HG03432 (cell line): ENCODE results near the gene WNK4.
"Not testable (repeated sequence)": the region's sequence is repeated elsewhere in the genome, so short reads cannot be mapped to it uniquely, and the experiment has no call there.

Source experiments
- ATAC-seq: cut with Tn5 transposase; IDR thresholded peaks from one replicate; pipeline ENCODE4 v1.9.1; 2021; ENCODE audit warnings: mild to moderate bottlenecking, moderate library complexity; ENCODE audit not compliant: unreplicated experiment

The WNK4 gene

DNA sequence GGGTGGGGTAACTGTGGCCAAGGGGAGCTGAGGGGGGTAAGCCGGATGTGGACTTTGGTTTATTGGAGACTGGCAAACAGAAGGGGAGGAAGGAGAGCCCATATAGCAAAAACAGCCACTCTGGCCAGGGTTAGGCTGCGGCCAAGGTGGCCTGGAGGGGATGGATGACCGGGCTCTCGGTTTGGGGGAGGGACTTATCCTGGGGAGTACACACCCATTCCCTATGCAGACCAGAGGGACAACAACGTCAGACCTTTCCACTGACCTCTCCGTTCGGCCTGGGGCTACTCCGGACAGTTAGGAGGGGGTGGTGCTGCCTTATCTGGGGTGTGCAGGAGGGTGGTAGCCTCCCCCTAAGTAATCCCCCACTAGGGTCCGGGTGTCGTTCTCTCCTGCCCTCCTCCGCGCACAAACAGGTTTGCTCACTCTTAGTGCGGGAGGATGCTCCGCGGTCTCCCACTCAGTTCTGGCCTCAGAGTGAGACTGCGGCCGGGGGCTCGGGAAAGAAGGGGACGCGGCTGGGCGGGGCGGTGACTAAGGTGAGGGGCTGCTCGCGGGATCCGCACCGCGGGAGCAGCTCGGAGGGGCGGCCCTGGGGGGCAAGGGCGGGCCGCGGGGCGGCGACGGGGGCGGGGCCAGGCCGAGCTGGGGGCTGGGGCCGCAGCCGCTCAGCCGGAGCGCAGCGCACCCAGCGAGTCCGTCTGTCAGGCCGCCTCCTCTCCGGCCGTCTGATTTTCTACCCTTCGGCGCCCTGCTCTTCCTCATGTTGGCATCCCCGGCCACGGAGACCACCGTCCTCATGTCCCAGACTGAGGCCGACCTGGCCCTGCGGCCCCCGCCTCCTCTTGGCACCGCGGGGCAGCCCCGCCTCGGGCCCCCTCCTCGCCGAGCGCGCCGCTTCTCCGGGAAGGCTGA is at the start of gene WNK4:
Gene WNK4, plus strand, starts transcription at position 675 of the 915 bp plus-strand sequence. Its CDS starts 89 bp downstream, at position 764.
- ATAC-seq = no peak

- ATAC-seq = no peak
Measured at GRCh38 chr17:42740699-42741098, 39.7 kb upstream of the WNK4 start.

DNA sequence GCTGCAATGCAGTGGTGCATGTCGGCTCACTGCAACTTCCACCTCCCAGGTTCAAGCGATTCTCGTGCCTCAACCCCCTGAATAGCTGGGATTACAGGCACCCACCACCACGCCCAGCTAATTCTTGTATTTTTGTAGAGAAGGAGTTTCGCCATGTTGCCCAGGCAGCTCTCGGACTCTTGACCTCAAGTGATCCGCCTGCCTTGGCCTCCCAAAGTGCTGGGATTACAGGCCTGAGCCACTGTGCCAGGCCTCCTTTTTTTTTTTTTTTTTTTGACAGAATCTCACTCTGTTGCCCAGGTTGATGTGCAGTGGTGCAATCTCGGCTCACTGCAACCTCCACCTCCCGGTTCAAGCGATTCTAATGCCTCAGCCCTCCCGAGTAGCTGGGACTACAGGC is 37.5 kb upstream of the WNK4 start:
- ATAC-seq = not testable (repeated sequence)

DNA sequence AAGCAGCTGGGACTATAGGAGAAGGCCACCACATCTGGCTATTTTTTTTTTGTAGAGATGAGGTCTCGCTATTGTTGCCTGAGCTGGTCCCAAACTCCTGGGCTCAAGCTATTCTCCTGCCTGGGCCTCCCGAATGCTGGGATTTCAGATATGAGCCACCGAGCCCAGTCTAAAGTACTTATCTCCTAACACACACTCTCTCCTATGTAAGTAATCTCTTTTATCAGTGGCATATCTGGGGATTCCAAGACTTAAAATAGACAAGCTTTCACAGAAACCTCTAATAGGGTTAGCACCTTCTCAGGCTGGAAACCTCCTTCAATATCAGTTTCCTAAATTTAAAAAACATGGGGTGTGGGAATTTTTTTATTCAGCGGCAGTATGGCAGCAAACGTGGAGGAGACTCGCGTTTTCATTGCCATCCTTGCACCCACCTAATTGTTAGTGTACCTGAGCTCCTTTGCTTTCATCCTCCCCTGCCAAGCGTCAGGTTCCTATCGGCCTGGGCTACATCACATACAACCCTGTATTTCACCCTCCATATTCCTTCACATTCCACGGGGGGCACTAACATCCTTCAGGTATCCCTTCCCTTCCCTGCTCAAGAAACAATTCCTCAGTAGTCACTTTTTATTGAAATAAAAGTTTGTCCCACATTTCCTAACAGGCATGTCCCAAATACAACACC is 36.7 kb upstream of the WNK4 start:
- ATAC-seq = no peak

- ATAC-seq = peak; percentile 62
Measured at GRCh38 chr17:42744283-42744805, 36.1 kb upstream of the WNK4 start.

DNA sequence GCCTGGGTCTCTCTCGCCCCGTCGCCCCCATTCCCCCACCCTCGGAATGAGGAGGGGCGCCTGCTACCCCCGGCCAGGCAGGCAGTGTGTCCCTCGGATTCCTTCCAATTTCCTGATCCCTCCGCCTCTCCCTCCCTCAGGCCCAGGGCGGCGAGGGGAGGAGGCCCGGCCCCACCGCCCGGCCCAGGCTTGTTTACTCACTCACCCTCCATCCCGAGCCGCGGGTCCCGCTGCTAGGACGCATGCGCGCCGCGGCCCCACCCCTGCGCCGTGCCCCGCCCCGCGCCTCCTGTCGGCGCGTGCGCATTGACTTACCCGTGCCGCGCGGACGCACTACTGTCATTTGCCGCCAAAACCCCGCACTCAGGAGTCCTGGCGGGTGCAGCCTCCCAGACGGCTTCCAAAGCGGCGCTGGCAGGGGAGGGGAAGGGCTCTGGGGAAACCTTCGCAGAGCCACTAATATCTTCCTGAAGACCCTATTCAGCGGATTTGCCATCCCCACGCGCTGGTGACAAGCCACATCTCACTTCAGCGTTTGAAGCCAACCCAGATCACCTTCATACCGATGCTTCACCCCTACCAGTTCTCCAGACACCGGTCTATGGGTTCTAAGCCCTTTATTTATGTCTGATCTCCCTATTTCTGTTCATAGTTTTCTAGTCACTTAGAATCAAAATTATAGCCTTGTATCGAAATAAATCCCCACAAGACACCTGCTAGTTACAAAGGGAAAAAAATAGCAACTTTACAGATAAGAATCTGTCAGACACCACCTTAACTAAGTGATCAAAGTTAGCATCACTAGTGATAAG is 35.4 kb upstream of the WNK4 start, which contains the start of gene EZH1:
Gene EZH1, minus strand, starts transcription at position 235 of the 812 bp plus-strand sequence. CDS start 16,099 bp downstream, outside the sequence.
- ATAC-seq = peak; percentile 86

GRCh38 chr17:42748202-42748907 is 32.1 kb upstream of the WNK4 start:
- no peak for ATAC-seq

- ATAC-seq = no peak
Measured at GRCh38 chr17:42748908-42749798, 31.3 kb upstream of the WNK4 start.

GRCh38 chr17:42750739-42751344 is 29.6 kb upstream of the WNK4 start:
- no peak for ATAC-seq

GRCh38 chr17:42751628-42752027 is 28.8 kb upstream of the WNK4 start:
- no peak for ATAC-seq

DNA sequence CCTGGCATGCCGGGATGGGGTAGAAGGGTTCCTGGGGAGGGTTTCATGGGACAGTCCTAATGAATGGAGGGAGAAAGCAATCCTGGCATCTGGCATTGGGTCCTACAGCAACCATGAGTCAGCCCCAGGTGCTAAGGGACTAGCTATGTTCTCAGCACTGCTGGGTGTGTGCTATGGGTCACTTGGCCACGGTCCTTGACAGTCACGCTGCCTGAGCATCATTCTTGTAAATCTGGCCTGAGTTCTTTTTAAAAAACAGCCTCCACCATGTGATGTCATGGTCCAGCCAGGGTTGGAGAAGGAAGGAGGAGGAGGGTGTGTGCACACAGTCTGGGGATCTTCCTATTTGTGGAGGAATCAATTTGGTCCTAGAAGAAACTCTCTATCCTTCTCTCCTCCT is 25.6 kb upstream of the WNK4 start:
- ATAC-seq = no peak

- ATAC-seq = peak; percentile 60
Measured at GRCh38 chr17:42759982-42760651, 20.3 kb upstream of the WNK4 start.

DNA sequence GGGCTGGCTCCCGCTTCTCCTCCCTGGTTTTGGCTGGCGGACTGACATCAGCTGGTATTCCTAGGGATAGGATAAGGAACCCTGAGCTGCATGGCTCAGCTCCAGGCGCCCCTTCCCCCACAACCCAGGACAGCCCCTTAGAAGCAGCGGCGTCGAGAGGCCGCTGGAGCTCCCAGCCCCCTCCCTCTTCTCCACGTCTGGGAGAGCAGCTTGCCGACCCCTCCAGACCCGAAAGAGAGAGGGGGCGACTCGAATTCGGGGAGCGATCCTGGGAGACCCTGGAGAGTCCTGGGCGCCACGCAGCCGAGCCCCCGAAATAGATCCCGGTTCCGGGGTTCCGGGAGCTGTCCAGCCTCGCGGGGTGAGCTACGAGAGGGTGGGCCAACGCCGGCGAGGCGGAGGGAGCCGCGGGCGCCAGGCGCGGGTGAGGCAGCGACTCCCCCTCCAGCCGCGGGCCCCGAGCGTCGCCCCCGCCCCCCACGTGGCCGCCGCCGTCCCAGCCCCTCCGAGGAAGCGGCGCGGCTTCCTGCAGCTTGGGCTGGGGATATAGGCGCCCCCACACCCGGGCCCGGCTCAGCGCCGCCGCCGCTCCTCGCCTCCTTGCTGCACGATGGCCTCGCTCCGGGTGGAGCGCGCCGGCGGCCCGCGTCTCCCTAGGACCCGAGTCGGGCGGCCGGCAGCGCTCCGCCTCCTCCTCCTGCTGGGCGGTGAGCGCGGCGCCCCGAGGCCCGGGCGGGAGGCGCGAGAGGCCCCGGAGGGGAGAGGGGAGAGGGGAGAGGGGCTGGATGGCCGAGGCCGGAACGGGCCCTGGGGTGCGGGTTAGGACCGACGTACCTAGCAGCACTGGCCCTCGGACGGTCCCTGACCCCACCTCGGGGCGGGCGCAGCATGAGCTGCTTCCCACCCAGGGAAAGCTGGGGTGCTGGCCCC is 19.5 kb upstream of the WNK4 start, which contains the start of gene RAMP2:
Gene RAMP2, plus strand, starts transcription at position 576 of the 930 bp plus-strand sequence. Its CDS starts 35 bp downstream, at position 611.
- ATAC-seq = no peak

- ATAC-seq = no peak
Measured at GRCh38 chr17:42761638-42762037, 18.8 kb upstream of the WNK4 start.

GRCh38 chr17:42766124-42766523 is 14.3 kb upstream of the WNK4 start:
- no peak for ATAC-seq

DNA sequence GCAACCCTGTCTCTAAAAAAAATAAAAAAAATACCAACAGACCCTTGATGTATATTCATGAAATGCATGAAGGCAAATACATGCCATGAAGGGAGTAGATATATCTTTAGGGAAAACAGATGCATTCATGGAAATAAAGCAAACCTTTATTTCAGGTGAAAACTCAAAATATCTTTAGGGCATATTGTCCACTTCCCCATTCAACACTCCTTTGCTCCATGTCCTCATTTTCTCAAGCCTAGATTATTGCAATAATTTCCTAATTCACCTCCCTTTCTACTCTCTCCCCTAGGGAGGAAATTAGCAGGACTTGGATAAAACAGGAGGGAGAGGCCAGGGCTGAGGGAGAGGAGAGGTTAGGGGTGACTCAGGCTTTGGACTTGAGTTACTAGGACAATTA is 12.9 kb upstream of the WNK4 start:
- ATAC-seq = no peak

DNA sequence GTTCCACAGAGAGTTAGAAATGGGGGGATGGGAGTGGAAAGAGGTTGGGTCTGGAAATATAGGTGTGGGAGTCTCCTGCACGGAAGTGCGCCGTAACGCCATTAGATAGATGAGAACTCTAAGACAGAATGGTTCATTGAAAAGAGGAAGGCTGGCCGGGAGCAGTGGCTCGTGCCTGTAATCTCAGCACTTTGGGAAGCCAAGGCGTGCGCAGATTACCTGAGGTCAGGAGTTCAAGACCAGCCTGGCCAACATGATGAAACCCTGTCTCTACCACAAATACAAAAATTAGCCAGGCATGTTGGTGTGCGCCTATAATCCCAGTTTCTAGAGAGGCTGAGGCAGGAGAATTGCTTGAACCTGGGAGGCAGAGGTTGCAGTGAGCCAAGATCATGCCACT is 12.4 kb upstream of the WNK4 start:
- not testable (repeated sequence) for ATAC-seq
